ENCODE data around the gene PPP2R5E. TPM values are rescaled to one million over a fixed set of nuclear protein-coding genes. Genes with fewer than 3 reads are reported as not detected.

Gene PPP2R5E
- total RNA-seq, 2 experiments from 2014 or later = 45.4 to 48.1 TPM

DNA sequence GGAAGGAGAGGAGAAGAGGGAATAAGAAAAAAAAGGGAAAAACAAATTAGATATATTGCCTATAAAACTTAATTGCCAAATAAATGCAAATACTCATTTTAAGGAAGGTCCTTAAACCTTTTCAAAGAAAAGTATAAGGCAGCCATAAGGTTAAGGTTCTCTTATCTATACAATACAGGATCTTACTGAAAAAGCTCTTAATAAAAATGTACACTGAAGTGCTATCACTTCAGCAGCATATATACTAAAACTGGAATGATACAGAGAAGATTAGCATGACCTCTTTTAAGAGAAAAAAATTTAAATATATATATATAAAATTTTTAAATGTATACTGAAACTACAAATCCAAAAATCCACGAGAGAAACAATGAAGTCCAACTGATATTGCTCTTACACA lies 65.6 kb downstream of the PPP2R5E start:
- Mint-ChIP-seq H3K36me3 (peaks cover 12% of the 10 kb centered on the region), H3K4me3 (peak overlapping the region; percentile 64), H3K9me3 (ENCODE audit: low read depth) (no peaks in the 10 kb centered on the region), H3K27ac (peak overlapping the region; percentile 88), H3K27me3 (no peaks in the 10 kb centered on the region), H3K4me1 (peaks cover 40% of the 10 kb centered on the region)
- no peak for DNase-seq
- CTCF ChIA-PET = interaction anchor here (0.7 to 0.9 kb wide), 2 partner anchors 18 to 89 kb away, joined by 3 read pairs; no protein-coding TSS in a partner anchor
- no peak for ATAC-seq

DNA sequence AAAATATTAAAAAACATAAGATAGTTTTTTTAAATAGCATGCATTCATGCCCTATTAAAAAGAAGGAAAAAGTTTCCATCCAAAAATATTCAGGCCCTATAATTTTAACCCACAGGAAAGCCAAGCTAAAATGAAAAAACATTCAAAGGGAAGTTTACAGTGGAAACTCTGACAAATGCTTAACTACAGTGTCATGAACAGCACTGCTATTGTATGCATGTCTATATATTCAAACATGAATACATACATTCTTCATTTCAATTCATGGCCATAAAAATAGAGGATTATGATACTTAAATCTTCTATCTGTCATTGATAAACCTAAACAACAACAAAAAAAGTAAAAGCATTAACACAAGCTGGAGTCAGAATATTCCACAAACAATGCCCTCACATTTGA lies 67.4 kb downstream of the PPP2R5E start:
- Mint-ChIP-seq H3K27me3 (no peaks in the 10 kb centered on the region), H3K4me1 (peaks cover 51% of the 10 kb centered on the region), H3K9me3 (ENCODE audit: low read depth) (no peaks in the 10 kb centered on the region), H3K36me3 (peaks cover 13% of the 10 kb centered on the region), H3K27ac (no peak overlapping the region), H3K4me3 (no peak overlapping the region)
- no peak for ATAC-seq
- no peak for DNase-seq
- CTCF ChIA-PET = interaction anchor here (1.6 kb wide), 1 partner anchor 87 kb away, joined by 4 read pairs; no protein-coding TSS in a partner anchor

DNA sequence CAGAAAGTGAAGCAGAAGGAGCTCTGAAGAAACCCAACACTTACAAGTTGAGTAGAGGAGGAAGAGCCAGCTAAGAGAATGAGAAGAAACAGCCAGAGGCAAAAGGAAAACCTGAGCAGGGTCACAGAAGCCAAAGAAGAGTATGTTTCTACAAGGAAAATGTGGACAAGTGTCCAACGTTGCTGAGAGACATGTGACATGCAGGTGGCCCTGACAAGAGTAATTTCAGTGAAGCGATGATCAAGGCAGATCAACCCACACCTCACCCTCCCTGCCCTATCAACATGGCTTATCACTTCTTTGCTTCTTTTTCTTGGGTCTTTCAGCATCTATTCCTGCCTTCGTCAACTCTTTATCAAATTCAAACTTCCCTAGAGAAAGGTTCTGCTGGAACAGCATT lies 68.3 kb downstream of the PPP2R5E start:
- no peaks in the 10 kb centered on the region for H3K9me3 Mint-ChIP-seq (ENCODE audit: low read depth)
- H3K27ac Mint-ChIP-seq = no peak overlapping the region
- CTCF ChIA-PET = interaction anchor here (0.6 to 0.9 kb wide), 3 partner anchors 8 to 87 kb away, joined by 3 to 4 read pairs (median 3); no protein-coding TSS in a partner anchor
- H3K4me3 Mint-ChIP-seq = no peak overlapping the region
- H3K27me3 Mint-ChIP-seq = no peaks in the 10 kb centered on the region
- no peak for ATAC-seq
- H3K36me3 Mint-ChIP-seq = peaks cover 10% of the 10 kb centered on the region
- no peak for DNase-seq
- peaks cover 52% of the 10 kb centered on the region for H3K4me1 Mint-ChIP-seq

DNA sequence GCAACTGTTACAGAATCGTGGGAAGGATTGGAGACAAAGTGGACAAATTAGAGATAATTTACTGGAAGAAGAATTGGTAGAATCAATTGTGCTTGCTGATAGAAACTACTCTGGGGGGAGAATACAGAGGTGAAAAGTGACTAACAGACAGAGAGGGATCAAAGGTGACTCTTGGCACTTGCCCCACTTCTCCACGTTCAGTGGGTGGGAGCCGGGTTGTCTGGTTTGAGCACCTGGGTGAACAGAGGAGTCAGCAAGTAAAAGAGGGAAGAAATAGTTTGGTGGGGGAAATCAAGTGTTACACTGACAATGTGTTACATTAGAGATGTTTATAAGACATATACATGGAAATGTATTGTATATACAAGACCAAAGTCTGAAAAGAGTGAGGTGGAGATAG lies 69.1 kb downstream of the PPP2R5E start:
- ATAC-seq (no peak), DNase-seq (no peak)
- H3K27ac Mint-ChIP-seq = no peak overlapping the region
- peaks cover 51% of the 10 kb centered on the region for H3K4me1 Mint-ChIP-seq
- peaks cover 8% of the 10 kb centered on the region for H3K36me3 Mint-ChIP-seq
- no peak overlapping the region for H3K4me3 Mint-ChIP-seq
- H3K9me3 Mint-ChIP-seq (ENCODE audit: low read depth) = no peaks in the 10 kb centered on the region
- CTCF ChIA-PET = interaction anchor here (0.9 kb wide), 1 partner anchor 8 kb away, joined by 4 read pairs; no protein-coding TSS in a partner anchor
- H3K27me3 Mint-ChIP-seq = no peaks in the 10 kb centered on the region

DNA sequence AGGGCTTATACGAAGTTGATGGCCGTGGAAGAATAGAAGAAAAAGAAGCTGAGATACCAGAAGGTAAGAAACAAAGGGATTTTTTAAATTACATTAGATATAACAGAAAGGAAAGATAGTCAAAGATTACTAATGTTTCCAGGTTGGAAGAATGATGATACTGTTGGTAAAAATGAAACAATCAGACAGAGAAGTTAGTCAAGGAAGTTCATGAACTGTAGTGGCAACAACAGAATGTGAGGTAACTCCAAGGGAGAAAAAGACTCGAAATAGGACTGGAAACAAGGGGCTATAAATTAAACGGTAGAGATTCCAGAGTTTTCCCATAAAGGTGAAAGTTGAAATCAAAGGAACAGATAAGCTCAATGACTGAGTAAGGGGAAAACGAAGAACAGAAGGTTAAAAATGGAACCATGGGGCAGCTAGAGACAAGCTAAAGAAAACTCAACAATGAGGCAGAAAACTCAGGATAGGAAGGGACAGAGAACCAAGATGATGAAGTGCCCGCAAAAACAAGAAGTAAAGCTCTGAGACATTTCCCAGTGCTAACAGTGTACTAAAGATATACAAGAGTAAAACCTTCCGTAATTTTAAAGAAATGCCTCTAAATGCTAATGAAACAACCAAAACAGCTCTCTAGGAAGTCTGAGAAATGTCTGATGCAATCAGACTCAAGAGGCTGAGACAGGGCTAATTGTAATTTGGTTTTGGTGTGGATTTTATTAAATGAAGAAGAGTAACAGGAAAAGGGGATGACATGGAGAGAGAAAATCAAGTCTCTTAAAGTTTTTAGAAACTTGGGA lies 70.0 kb downstream of the PPP2R5E start:
- Mint-ChIP-seq H3K27me3 (no peaks in the 10 kb centered on the region), H3K27ac (no peak overlapping the region), H3K36me3 (peaks cover 10% of the 10 kb centered on the region), H3K4me1 (peaks cover 51% of the 10 kb centered on the region), H3K4me3 (no peak overlapping the region), H3K9me3 (ENCODE audit: low read depth) (no peaks in the 10 kb centered on the region)
- DNase-seq (no peak), ATAC-seq (no peak)
- CTCF ChIA-PET = interaction anchor here (1.4 kb wide), 1 partner anchor 16 kb away, joined by 4 read pairs; no protein-coding TSS in a partner anchor

DNA sequence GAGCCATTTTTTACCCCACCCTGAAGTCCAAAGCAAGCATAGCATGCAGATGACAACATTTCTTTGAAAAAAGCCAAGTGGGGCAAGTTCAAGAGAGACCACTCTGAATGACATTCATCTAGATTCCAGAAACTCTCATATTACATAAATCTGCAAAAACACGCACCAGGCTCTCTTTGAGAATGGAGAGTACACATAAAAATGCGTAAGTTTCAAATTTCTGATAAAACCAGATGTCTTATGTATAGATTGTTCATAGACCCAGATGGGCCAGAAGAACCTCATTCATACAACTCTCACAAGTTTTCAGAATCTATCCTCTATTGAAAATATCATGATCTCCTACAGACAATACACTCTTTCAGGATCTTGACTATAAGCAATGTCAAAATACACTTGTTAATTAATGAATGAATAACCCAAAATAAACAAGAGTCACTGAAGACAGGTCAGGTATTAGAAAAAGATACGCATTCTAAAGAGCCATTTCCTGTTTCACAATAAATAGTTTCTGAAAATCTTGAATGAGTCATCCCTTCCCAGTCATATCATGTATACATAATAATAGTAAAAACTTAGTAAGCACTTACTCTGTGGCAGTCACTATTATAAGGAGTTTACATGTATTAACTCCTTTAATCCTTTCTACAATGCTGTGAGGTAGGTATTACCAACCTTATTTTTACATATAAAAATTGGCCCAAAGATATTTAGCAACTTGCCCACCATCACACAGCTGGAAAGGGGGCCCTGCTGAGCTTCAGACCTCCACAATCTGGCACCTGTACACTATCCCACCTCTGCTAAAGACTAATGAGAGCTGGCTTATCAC lies 72.0 kb downstream of the PPP2R5E start:
- CTCF ChIA-PET = interaction anchor here (0.8 to 1.2 kb wide), 2 partner anchors 20 to 33 kb away, joined by 3 to 4 read pairs; no protein-coding TSS in a partner anchor
- DNase-seq = no peak
- Mint-ChIP-seq H3K4me3 (peak overlapping the region; percentile 21), H3K9me3 (ENCODE audit: low read depth) (no peaks in the 10 kb centered on the region), H3K36me3 (peaks cover 13% of the 10 kb centered on the region), H3K27ac (peak overlapping the region; percentile 73), H3K27me3 (no peaks in the 10 kb centered on the region), H3K4me1 (peaks cover 44% of the 10 kb centered on the region)
- ATAC-seq = peak; percentile 91

DNA sequence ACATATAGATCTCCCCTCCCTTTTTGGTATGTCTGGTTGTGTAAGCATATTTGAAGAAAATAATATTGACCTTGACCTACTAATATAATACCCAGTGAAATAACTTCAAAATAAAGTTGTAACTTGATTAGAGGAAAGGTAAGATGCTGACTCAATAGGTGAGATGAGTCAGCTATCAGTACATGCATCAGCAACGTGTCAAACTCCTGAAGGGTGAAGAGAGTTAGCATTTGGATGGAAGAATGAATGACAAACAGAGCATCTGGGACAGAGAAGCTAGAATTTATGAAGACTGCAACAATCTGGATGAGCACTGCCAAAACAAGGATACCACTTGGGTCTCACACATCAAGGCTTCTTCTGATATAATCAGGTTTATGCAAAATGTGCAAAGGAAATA lies 74.9 kb downstream of the PPP2R5E start:
- DNase-seq = no peak
- CTCF ChIA-PET = interaction anchor here (0.8 kb wide), 1 partner anchor 722 kb away, joined by 3 read pairs; no protein-coding TSS in a partner anchor
- Mint-ChIP-seq H3K4me1 (peaks cover 42% of the 10 kb centered on the region), H3K27ac (no peak overlapping the region), H3K36me3 (peaks cover 11% of the 10 kb centered on the region), H3K4me3 (no peak overlapping the region), H3K9me3 (ENCODE audit: low read depth) (no peaks in the 10 kb centered on the region), H3K27me3 (no peaks in the 10 kb centered on the region)
- peak; percentile 58 for ATAC-seq

DNA sequence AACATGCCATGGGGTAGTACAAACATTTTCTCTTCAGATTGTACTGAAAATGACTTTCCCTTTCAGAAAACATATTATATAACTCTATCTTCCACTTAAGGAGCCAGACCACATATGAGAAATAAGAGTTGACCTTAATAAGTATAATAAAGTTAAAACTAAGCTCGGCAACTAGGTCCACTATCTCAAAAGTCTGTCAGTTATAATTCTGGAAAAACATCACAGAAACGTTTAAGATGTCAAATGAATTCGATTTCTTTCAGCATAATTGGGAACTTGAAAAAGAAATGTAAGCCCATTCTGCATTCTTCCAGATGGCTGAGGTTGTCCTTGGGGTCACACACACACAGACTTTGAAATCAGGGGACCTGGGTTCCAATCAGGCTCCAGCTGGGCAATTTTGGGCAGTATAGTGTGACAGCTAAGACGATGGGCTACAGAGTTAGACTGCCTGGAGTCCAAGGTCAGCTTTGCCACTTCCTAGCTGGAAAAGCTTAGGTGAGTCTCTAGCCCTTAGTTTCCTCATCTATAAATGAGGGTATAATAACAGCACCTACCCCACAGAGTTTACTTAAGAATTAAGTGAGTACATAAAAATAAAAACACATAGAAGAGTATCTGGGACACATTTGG lies 75.6 kb downstream of the PPP2R5E start:
- ATAC-seq (no peak), DNase-seq (no peak)
- H3K36me3 Mint-ChIP-seq = peaks cover 11% of the 10 kb centered on the region
- no peaks in the 10 kb centered on the region for H3K27me3 Mint-ChIP-seq
- peaks cover 42% of the 10 kb centered on the region for H3K4me1 Mint-ChIP-seq
- no peaks in the 10 kb centered on the region for H3K9me3 Mint-ChIP-seq (ENCODE audit: low read depth)
- CTCF ChIA-PET = no interaction called here
- no peak overlapping the region for H3K27ac Mint-ChIP-seq
- no peak overlapping the region for H3K4me3 Mint-ChIP-seq

DNA sequence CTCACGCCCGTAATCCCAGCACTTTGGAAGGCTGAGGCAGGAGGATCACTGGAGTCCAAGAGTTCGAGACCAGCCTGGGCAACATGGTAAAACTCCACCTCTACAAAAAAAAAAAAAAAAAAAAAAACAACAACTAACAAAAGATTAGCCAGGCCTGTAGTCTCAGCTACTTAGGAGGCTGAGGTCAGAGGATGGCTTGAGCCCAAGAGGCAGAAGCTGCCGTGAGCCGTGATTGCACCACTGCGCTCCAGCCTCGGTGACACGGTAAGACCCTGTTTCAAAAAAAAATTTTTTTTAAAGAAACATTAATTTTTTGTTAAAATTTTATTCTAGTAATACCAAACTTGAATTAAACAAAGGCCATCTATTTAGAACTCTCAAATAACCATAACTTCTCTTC lies 77.8 kb downstream of the PPP2R5E start:
- DNase-seq (no peak), ATAC-seq (no peak)
- peaks cover 29% of the 10 kb centered on the region for H3K4me1 Mint-ChIP-seq
- H3K36me3 Mint-ChIP-seq = peaks cover 12% of the 10 kb centered on the region
- no peak overlapping the region for H3K4me3 Mint-ChIP-seq
- H3K9me3 Mint-ChIP-seq (ENCODE audit: low read depth) = no peaks in the 10 kb centered on the region
- CTCF ChIA-PET = no interaction called here
- no peaks in the 10 kb centered on the region for H3K27me3 Mint-ChIP-seq
- no peak overlapping the region for H3K27ac Mint-ChIP-seq

DNA sequence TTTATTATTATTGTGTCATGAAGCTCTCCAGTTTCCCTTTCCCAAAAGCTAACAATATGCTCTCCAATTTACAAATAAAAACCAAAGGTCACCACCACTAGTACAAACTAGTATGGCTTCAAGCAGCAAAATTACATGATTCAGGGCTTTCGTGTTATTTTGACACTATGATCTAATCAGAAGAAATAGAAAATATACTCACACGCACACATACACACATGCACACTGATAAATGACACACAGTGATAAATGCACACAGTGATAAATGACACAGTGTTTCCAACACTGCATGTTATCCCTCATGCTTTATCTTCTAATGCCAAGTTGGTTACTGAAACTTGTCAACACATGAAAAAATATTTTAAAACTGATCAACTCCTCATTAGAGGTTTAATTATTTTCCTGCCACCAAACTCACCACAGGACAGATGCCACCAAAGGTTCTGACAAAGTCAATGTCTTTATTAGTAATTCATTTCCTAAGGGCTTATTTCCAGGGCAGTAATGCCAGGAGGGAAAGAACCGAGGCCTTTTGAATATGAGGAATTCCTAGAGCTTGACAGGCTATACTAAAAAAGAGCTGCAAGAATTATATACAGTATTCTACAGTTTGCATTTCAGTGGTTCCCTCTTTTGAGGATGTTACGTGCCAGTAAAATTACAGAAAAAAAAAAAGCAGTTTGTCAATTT lies 82.4 kb downstream of the PPP2R5E start:
- Mint-ChIP-seq H3K36me3 (peaks cover 8% of the 10 kb centered on the region), H3K9me3 (ENCODE audit: low read depth) (no peaks in the 10 kb centered on the region), H3K4me1 (peaks cover 4% of the 10 kb centered on the region), H3K27ac (no peak overlapping the region), H3K4me3 (no peak overlapping the region), H3K27me3 (no peaks in the 10 kb centered on the region)
- DNase-seq (no peak), ATAC-seq (no peak)
- CTCF ChIA-PET = no interaction called here

DNA sequence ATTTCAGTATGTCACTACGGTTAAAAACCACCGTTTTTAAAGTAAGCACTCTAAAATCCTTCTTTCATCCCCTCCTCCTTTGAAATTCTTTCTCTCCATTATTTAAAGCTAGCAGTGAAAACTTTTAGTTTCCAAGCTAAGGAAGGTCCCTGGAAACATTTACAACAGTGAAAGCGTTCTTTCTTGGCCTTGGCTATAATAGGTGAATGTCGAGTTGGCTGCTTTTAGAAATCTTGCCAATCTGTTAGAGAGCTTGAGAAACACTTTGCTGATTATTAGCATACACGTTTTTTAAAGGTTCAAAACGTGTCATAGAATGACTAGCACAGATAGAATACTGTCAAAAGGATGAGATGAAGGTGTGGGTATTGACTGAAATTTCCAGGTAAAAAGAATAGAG lies 83.4 kb downstream of the PPP2R5E start:
- Mint-ChIP-seq H3K27me3 (no peaks in the 10 kb centered on the region), H3K4me3 (no peak overlapping the region), H3K4me1 (peaks cover 8% of the 10 kb centered on the region), H3K27ac (no peak overlapping the region), H3K9me3 (ENCODE audit: low read depth) (no peaks in the 10 kb centered on the region), H3K36me3 (peaks cover 8% of the 10 kb centered on the region)
- DNase-seq (no peak), ATAC-seq (no peak)
- CTCF ChIA-PET = interaction anchor here (1.4 kb wide), 1 partner anchor 18 kb away, joined by 3 read pairs; no protein-coding TSS in a partner anchor

DNA sequence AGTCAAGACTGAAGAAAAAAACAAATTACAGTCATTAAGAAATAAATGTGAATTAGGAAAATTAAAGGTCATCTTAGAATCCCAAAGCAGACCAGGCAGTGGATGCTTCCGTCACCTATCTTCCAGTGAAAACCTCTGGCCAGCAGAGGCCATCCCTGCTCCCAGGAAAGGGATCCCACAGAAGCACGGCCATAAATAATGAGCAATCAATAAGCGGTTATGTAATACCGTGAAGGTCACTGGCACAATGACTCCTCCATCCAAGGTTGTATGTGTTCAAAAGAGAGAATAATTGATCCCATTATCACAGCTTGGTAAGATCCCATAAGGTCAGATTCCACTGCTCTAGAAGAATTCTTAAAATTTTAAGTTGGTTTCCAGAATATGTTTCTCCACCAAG lies 85.7 kb downstream of the PPP2R5E start:
- ATAC-seq (no peak), DNase-seq (no peak)
- H3K27ac Mint-ChIP-seq = no peak overlapping the region
- H3K4me1 Mint-ChIP-seq = peaks cover 4% of the 10 kb centered on the region
- CTCF ChIA-PET = no interaction called here
- no peaks in the 10 kb centered on the region for H3K9me3 Mint-ChIP-seq (ENCODE audit: low read depth)
- no peaks in the 10 kb centered on the region for H3K27me3 Mint-ChIP-seq
- no peak overlapping the region for H3K4me3 Mint-ChIP-seq
- peaks cover 7% of the 10 kb centered on the region for H3K36me3 Mint-ChIP-seq

All from activated CD8-positive, alpha-beta memory T cell treated with anti-CD3 and anti-CD28 coated beads, Interleukin-2, amount 10 ng/mL, durations not matched to agents 7 days and 5 days (primary cell).